Spleen (tissue), 11 donors: ENCODE results near the gene SARS1. TPM values are rescaled to one million over a fixed set of nuclear protein-coding genes. Genes with fewer than 3 reads are reported as not detected.

Experiments
- DNase-seq: peaks from one replicate; pipeline ENCODE4 v3.0.0-alpha.2; 2020
- H3K27ac ChIP-seq, 8 donors: fragments of 200-600 bp; sonication (generic) in 7 of 8; 1 replicate in 4 of 8; 2 replicates in 4 of 8; pipeline versions ENCODE4 v1.5.0 to v1.8.0; 2016 to 2021; ENCODE audit warnings: inconsistent platforms in 4 of 8, mild to moderate bottlenecking in 4 of 8, moderate library complexity in 1 of 8
- H3K27me3 ChIP-seq, 7 donors: fragments of 200-600 bp; sonication (generic) in 6 of 7; replicated peaks in 1 of 7; 1 replicate in 4 of 7; 2 replicates in 3 of 7; pipeline versions ENCODE4 v1.5.0 to v1.8.0; 2016 to 2021; ENCODE audit warnings: inconsistent platforms in 3 of 7, mild to moderate bottlenecking in 1 of 7
- H3K36me3 ChIP-seq, 6 donors: fragments of 200-600 bp; sonication (generic) in 5 of 6; 1 replicate in 4 of 6; 2 replicates in 2 of 6; pipeline versions ENCODE4 v1.5.0 to v1.8.0; 2016 to 2021; ENCODE audit warnings: inconsistent platforms in 2 of 6
- H3K4me1 ChIP-seq, 6 donors: fragments of 200-600 bp; sonication (generic) in 5 of 6; 1 replicate in 3 of 6; 2 replicates in 3 of 6; pipeline versions ENCODE4 v1.5.0 to v1.8.0; 2016 to 2021; ENCODE audit warnings: inconsistent platforms in 3 of 6
- H3K4me3 ChIP-seq, 8 donors: fragments of 200-600 bp; sonication (generic) in 7 of 8; 1 replicate in 4 of 8; 2 replicates in 4 of 8; pipeline versions ENCODE4 v1.5.0 to v1.8.0; 2016 to 2021; ENCODE audit warnings: inconsistent platforms in 4 of 8, mild to moderate bottlenecking in 4 of 8, moderate library complexity in 2 of 8
- H3K9me3 ChIP-seq, 8 donors: fragments of 200-600 bp; sonication (generic) in 7 of 8; 1 replicate in 4 of 8; 2 replicates in 4 of 8; pipeline versions ENCODE4 v1.5.0 to v1.8.0; 2016 to 2021; ENCODE audit warnings: inconsistent platforms in 4 of 8
- POLR2A ChIP-seq, 3 donors: fragments of 450-650 bp; IDR thresholded peaks; one replicate each; pipeline ENCODE4 v1.5.1; 2017; ENCODE audit warnings: antibody characterized with exemption in 3 of 3, mild to moderate bottlenecking in 1 of 3
- POLR2AphosphoS5 ChIP-seq, 3 donors: sonication (generic); formaldehyde crosslinking; IDR thresholded peaks; one replicate each; pipeline ENCODE4 v1.5.1; 2017; ENCODE audit warnings: antibody characterized with exemption in 3 of 3
- WGBS, 5 donors: extraction: QIAGEN DNeasy Blood & Tissue Kit in 3 of 5; methylation state at CpG; one replicate each; pipeline versions ENCODE4 v1.1.5 to v1.1.7; 2013 to 2018; 5-methylcytosine and 5-hydroxymethylcytosine counted together
- intact Hi-C: fragments of 100-400 bp; cut with DNase I; formaldehyde crosslinking; loops from one replicate; pipeline ENCODE4 v1.15.0; 2023; ENCODE audit warnings: low total_unique reads
- polyA plus RNA-seq, 3 donors: library from polyadenylated mRNA; stranded (reverse); fragments of 200-250 nt; gene quantifications; one replicate each; pipeline ENCODE4 v1.2.1, GENCODE V29; 2013
- total RNA-seq, 7 donors: library from RNA; depleted of rRNA in 3 of 7; stranded (reverse); fragments of >200 nt in 3 of 7; fragmentation: NEBNext Ultra II Directional in 4 of 7; extraction: Animal tissue kit (Norgen Biotek cat#: 25700) in 4 of 7; gene quantifications; one replicate each; pipeline versions ENCODE4 v1.1.0 to v1.2.1, GENCODE V29; 2016 to 2021
- TF ChIP-seq, protein P1 (sequence below), 11 experiments: fragments of 200-600 bp in 7 of 11; fragments of 450-650 bp in 4 of 11; sonication (generic) in 4 of 11; IDR thresholded peaks in 8 of 11; conservative IDR thresholded peaks in 3 of 11; 1 replicate in 7 of 11; 2 replicates in 4 of 11; pipeline versions ENCODE4 v1.4.0 to v1.8.0; 2016 to 2021; ENCODE audit warnings: antibody characterized with exemption in 11 of 11, inconsistent platforms in 4 of 11, mild to moderate bottlenecking in 1 of 11
- donor health status: healthy with polysubstance abuse.
- donor health status: DM: no; HTN: no; CAD: no; lungs with moderate emphysema.
- donor health status: DM: no; HTN: no; CAD: no.
- donor health status: Bipolar disorder and iron deficiency.
- donor health status: healthy.
- donor health status: DM: no; HTN: no; CAD: no.
- donor health status: DM: yes; HTN: yes; CAD: no.

Gene SARS1
- total and polyA plus RNA-seq, 10 donors, result 47.2 to 138 (median 99.0) TPM

- TF ChIP-seq POLR2A (IDR thresholded peaks at IDR 0.05) (no peak), POLR2AphosphoS5 (IDR thresholded peaks at IDR 0.05) (no peak)
- TF ChIP-seq, protein P1, sequence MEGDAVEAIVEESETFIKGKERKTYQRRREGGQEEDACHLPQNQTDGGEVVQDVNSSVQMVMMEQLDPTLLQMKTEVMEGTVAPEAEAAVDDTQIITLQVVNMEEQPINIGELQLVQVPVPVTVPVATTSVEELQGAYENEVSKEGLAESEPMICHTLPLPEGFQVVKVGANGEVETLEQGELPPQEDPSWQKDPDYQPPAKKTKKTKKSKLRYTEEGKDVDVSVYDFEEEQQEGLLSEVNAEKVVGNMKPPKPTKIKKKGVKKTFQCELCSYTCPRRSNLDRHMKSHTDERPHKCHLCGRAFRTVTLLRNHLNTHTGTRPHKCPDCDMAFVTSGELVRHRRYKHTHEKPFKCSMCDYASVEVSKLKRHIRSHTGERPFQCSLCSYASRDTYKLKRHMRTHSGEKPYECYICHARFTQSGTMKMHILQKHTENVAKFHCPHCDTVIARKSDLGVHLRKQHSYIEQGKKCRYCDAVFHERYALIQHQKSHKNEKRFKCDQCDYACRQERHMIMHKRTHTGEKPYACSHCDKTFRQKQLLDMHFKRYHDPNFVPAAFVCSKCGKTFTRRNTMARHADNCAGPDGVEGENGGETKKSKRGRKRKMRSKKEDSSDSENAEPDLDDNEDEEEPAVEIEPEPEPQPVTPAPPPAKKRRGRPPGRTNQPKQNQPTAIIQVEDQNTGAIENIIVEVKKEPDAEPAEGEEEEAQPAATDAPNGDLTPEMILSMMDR (IDR thresholded peaks at IDR 0.05 in 8 of 11, conservative IDR thresholded peaks at IDR 0.05 in 3 of 11), result no peak
- intact Hi-C loops, result no loop called here
- WGBS, 5 donors, result 87 to 97% (median 94%) methylated on average over 5 of the region's 5 CpGs
- peaks cover 0 to 24% (median 11%) of the 10 kb centered on the region in 6 donors for H3K4me1 ChIP-seq
- H3K27ac ChIP-seq, result no peak overlapping the region
- H3K36me3 ChIP-seq, result no peaks in the 10 kb centered on the region
- H3K9me3 ChIP-seq, result no peaks in the 10 kb centered on the region
- no peak for DNase-seq
- peaks cover 0 to 7% (median 0%) of the 10 kb centered on the region in 7 donors for H3K27me3 ChIP-seq
- H3K4me3 ChIP-seq, result no peak overlapping the region
Observed at GRCh38 chr1:109256971-109257681, 43.4 kb downstream of the SARS1 start.

GRCh38 chr1:109257682-109258421 is 44.1 kb downstream of the SARS1 start:
- Histone ChIP-seq H3K36me3 (no peaks in the 10 kb centered on the region), H3K27ac (no peak overlapping the region), H3K9me3 (no peaks in the 10 kb centered on the region), H3K4me3 (no peak overlapping the region), H3K27me3 (peaks cover 0 to 10% (median 0%) of the 10 kb centered on the region in 7 donors), H3K4me1 (peaks cover 0 to 24% (median 11%) of the 10 kb centered on the region in 6 donors)
- intact Hi-C loops, result no loop called here
- TF ChIP-seq POLR2AphosphoS5 (IDR thresholded peaks at IDR 0.05) (no peak), POLR2A (IDR thresholded peaks at IDR 0.05) (no peak)
- TF ChIP-seq, protein P1 (IDR thresholded peaks at IDR 0.05 in 8 of 11, conservative IDR thresholded peaks at IDR 0.05 in 3 of 11), result no peak
- no peak for DNase-seq
- WGBS, 5 donors, result 81 to 88% (median 83%) methylated on average over 13 to 15 of the region's 15 CpGs

DNA sequence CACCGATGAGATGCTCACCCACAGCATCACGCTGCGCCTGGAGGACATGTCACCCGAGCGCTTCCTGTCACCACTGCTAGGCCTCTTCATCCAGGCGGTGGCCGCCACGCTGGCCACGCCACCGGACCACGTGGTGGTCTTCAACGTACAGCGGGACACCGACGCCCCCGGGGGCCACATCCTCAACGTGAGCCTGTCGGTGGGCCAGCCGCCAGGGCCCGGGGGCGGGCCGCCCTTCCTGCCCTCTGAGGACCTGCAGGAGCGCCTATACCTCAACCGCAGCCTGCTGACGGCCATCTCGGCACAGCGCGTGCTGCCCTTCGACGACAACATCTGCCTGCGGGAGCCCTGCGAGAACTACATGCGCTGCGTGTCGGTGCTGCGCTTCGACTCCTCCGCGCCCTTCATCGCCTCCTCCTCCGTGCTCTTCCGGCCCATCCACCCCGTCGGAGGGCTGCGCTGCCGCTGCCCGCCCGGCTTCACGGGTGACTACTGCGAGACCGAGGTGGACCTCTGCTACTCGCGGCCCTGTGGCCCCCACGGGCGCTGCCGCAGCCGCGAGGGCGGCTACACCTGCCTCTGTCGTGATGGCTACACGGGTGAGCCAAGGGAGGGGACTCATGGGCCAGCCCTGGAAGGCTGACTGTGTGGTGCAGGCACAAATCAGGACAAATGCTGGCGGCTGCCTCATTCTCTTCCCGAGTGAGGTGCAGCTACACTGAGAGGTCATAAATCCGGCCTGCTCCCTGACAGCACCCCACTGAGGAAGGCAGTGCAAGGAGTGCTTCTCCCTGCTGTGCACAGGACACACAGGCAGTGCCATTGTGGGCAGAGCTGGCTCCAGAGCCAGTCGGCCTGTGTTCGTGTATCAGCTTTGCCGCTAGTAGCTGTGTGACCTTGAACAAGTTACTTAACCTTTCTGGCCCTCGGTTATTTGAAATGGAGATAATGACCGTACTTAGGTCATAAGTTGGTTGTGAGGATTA is 45.1 kb downstream of the SARS1 start:
- no peak overlapping the region for H3K27ac ChIP-seq
- H3K9me3 ChIP-seq, result no peaks in the 10 kb centered on the region
- H3K4me3 ChIP-seq, result no peak overlapping the region
- no peaks in the 10 kb centered on the region for H3K36me3 ChIP-seq
- DNase-seq, result no peak
- TF ChIP-seq, protein P1 (IDR thresholded peaks at IDR 0.05 in 8 of 11, conservative IDR thresholded peaks at IDR 0.05 in 3 of 11), result no peak
- TF ChIP-seq POLR2A (IDR thresholded peaks at IDR 0.05) (no peak), POLR2AphosphoS5 (IDR thresholded peaks at IDR 0.05) (no peak)
- WGBS, 5 donors, result 92 to 95% (median 94%) methylated on average over 54 to 69 of the region's 69 CpGs
- H3K4me1 ChIP-seq, result peaks cover 0 to 24% (median 14%) of the 10 kb centered on the region in 6 donors
- intact Hi-C loops, result no loop called here
- H3K27me3 ChIP-seq, result peaks cover 0 to 17% (median 0%) of the 10 kb centered on the region in 7 donors
